ENCODE measurements around the gene RAPGEF3. TPM values are rescaled to one million over a fixed set of nuclear protein-coding genes. Genes with fewer than 3 reads are reported as not detected.

The RAPGEF3 gene
- total and polyA plus RNA-seq, 9 of the 15 experiments (the other 6 are each of a cell fraction or from before 2014, with no cell fraction given): 0.03 to 0.78 (median 0.37) TPM; not detected in 1

GRCh38 chr12:47791874-47792273, 33.2 kb upstream of the RAPGEF3 start (continued):
- no peak for TF ChIP-seq ZMIZ1 (IDR thresholded peaks at IDR 0.05; ENCODE audit: low read depth in 2 of 2, low read length in 2 of 2)
- no peak for TF ChIP-seq RFX5 (IDR thresholded peaks at IDR 0.05; ENCODE audit: low read depth, low read length)
- TF ChIP-seq ETV5 (CRISPR knock-in tag; IDR thresholded peaks at IDR 0.05; ENCODE audit: low read depth): no peak
- TF ChIP-seq ZNF586 (CRISPR knock-in tag; conservative IDR thresholded peaks at IDR 0.05): no peak
- no peak for TF ChIP-seq NFE2L1 (tag; IDR thresholded peaks at IDR 0.05; ENCODE audit: borderline replicate concordance, low read depth)
- no peak for TF ChIP-seq TAF1 (IDR thresholded peaks at IDR 0.05; ENCODE audit: control insufficient read depth, extremely low read depth, insufficient read depth, low read length, severe bottlenecking)
- TF ChIP-seq ZNF124 (CRISPR knock-in tag; IDR thresholded peaks at IDR 0.05): no peak
- no peak for TF ChIP-seq NKRF (IDR thresholded peaks at IDR 0.05; ENCODE audit: borderline replicate concordance)
- TF ChIP-seq RBM14 (IDR thresholded peaks at IDR 0.05; ENCODE audit: borderline replicate concordance, insufficient read depth, low read depth, low read length): no peak
